ENCODE results near the gene SLC38A10.

Gene SLC38A10

DNA sequence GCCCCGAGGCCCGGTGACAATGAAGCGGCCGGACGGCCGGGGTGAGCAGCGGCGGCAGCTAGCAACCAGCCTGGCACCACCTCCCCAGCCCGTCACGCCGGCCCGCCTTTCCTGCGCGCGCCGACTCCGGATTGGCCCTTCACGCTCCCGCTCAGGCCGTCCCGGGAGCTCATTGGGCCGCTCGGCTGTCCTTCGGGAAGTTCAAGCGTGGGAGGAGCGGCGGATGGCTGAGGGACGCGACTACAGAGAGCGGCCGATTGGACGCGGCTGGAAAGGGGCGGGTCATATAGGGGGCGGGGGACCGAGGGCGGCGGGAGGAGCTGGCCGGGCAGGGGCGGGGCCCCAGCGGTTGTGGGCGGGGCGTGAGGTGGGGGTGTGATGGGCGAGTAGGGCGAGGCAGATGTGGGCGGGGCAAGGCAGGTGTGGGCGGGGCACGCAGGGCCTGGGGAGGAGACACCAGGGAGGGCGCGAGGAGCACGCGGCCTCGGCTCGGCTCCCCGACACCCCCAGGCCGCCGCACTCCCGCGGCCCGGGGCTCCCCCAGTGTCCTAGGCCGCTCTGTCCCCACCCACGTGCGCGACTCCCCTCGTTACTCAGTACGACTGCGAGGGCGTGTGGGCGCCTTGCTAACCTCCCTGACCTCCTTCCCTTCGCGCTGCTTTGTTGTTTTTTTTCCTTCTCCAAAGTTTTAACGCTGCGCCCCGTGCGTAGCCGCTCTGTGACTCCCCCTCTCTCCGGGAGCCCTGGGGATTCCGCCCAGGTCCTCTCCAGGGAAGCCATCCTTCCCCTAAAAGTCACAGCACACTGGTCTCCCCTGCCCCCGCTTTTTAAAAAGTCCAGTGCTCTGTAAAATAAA lies 72.0 kb downstream of the SLC38A10 start, which contains the start of gene CEP131:
Gene CEP131 (minus strand): TSS at position 60 of the 856 bp plus-strand sequence. CDS start 2,909 bp downstream, outside the sequence.
- no peak for FAIRE-seq

DNA sequence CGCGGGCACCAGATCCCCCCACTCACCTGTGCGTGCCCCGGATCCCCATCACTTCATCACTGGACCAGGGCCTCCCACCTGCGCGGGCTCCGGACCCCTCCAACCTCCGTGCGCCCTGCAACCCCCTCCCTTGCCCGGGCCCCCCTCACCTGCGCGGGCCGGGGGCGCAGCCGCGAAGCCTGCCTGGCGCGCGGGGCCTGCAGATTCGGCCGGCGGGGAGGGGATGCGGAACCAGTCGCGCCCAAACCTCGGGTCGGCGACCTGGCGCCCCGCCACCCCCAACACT lies 72.5 kb downstream of the SLC38A10 start:
- FAIRE-seq: no peak

DNA sequence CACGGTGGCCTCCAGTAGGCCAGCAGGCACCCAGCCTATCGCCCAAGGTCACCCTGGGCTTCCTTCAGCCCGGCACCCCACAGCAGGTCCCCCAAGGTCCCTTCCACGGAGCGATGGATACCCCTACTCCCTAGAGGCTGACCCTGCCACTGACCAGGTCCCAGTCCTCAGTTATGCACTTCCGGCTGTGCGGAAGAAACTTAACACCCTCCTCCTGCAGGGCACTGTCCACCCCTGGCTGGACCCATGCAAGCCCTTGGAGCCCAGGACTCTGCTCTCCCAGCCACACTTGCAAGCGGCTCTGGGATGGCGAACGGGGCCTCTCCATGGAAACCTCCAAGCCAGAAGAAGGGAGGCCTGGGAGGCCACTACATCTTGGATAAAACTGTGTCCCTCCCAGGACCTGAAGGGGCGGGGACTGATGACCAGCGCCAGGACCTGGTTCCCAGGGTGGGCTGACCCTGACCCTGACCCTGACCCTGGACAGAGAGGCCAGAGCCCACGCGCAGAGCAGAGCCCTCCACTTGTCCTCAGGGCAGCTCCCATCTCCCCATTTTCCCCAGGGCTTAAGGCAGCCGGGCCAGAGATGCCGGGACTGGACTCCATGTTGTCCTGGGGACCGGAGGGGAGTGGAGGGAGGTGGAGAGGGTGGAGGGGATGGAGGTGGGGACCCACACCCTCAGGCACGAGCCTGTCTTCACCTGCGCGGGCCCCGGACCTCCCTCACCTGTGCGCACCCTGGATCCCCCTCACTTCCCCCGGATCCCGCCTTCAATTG lies 73.1 kb downstream of the SLC38A10 start:
- FAIRE-seq: no peak

DNA sequence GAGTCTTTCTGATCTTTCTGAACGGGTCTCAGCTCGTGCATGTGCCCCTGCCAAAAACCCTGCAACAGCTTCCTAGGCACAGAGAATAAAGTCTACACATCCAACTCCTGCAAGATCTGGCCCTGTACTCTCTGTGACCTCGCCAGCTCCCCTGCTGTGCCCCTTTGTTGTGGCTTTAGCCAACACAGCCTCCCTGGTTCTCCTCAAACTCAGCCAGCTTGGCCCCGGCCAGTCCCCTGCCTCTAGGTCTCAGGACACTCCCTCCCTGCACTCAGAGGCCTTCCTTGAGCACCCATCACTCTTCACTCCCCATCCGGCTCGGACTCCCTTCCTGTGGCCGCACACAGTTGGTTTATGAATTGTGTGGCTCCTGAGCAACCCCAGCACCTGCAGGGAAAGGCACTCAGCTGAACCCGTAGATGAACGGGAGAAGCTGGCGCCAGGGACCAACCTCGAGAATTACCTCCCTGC lies 73.7 kb downstream of the SLC38A10 start:
- no peak for FAIRE-seq

DNA sequence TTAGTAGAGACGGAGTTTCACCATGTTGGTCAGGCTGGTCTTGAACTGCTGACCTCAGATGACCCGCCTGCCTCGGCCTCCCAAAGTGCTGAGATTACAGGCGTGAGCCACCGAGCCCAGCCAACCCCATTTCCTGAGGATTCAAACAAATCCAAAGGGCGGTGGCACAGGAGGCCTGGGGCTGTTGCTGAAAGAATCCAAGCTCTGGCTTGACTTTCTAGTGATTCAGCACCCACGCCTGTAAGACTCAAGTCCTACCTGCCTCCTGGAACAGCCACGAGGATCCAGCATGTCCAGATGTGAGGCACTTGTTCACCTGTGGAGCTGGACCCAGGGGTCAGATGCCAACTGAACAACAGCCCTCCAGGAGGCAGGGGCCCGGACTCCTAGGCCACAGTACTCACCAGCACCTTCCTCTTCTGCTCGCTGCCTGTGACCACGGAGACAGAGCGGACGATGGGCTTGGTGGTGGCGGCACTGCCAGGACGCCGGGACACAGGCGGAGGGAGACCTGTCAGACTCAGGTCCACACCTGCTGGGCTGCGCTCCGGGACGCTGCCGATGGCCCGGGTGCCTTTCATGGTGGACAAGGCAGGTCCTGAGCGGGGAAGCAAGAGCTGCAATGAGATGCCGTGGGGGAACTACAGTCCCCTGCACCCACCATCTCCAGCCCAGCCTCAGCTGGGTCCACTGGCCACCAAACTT lies 75.5 kb downstream of the SLC38A10 start:
- FAIRE-seq: no peak

DNA sequence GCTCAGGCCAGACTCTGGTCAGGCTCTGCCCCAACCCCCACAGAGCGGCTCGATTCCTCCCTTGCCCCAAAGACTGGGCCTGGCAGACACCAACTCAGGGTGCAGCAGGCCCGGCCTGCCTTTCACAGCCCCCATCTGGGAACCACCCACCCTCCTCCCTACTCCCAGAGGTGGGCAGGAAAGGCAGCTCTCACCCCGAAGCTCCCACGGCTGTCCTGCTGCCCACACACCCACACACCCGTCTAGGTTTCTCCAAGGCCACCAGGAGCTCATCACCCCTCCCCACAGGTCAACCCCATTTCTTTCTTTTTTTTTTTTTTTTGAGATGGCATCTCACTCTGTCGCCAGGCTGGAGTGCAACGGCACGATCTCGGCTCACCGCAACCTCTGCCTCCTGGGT lies 76.1 kb downstream of the SLC38A10 start:
- no peak for FAIRE-seq

DNA sequence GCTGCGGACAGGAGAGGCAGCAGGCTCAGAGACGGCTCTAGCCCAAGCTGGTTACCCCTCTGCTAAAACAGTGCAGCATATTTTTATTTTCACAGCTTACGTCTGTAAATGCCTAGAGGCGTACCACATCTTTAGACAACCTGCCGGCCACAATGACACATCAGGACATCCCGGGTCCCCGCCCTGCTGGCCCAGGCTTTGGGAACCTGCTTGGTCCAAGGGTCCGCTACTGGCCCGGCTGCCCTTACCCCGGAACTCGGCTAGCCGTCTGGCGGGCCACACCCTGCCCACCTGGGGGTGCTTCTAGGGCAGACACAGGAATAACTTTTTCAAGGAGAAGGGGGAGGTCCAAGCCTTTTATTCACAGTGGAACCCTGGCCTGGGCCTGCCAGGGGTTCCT lies 76.6 kb downstream of the SLC38A10 start:
- no peak for FAIRE-seq

DNA sequence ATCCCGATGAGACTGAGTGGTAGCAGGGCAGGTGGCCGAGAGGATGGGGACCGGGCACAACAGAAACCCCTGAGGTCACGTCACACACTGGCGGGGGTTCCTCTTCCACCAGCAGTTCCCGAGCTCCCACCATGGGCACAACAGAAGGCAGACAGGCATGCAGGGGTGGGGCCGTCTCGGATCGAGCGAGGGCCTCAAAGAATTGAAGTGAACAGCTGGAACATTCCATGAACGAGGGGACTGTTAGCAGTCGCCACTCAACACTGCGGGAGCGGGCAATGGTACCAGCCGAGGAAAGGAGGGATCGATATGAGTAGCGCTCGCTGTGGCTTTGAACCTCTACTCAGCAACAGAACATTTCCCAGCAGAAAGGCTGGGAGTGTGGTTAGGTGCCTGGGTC lies 77.6 kb downstream of the SLC38A10 start:
- no peak for FAIRE-seq

DNA sequence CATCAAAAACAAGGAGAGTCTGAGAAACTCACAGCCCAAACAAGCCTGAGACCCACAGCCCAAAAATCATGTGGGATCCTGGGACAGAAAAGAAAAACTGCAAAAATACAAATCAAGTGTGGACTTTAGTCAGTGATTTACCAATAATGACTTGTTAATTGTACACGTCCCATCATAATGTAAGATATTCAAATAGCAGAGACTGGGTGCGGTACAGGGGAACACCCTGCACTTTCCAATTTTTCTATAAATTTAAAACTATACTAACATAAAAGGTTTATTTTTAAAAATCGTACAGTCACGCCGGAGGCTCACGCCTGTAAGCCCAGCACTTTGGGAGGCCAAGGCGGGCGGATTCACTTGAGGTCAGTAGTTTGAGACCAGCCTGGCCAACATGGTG lies 81.1 kb downstream of the SLC38A10 start:
- FAIRE-seq: no peak

DNA sequence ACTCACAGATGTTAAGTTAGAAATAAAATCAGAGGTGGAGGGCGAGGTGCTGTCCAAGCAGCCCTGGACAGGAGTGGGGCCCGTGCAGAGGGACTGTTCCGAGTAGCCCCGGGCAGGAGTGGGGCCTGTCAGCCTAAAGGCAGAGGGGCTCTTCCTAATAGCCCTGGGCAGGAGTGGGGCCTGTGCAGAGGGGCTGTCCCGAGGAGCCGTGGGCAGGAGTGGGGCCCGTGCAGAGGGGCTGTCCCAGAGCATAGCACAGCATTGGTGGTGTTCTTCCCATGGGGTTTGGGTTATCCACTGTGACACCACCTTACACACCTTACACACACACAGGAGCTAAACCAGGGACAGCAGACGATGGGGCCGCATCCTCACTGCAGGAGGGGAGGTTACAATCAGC lies 82.7 kb downstream of the SLC38A10 start:
- FAIRE-seq: no peak

DNA sequence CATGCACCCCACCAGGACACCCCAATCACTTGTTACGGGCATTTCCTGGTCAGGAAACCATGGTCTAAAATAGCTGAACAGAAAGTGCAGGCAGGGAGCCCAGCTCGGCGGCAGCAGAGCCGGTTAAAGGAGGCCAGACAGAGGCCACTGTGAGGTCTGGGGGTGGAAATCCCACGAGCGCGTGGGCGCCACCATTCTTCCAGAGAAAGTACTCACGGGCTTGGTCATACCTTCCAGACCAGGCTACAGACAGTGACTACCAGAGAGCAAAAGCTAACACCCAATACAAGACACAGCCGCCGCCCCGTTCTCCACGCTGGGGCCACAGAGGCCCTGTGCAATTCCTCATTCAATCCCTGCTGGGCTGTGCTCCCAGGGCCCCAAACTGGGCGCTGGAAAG lies 84.2 kb downstream of the SLC38A10 start:
- FAIRE-seq: no peak

DNA sequence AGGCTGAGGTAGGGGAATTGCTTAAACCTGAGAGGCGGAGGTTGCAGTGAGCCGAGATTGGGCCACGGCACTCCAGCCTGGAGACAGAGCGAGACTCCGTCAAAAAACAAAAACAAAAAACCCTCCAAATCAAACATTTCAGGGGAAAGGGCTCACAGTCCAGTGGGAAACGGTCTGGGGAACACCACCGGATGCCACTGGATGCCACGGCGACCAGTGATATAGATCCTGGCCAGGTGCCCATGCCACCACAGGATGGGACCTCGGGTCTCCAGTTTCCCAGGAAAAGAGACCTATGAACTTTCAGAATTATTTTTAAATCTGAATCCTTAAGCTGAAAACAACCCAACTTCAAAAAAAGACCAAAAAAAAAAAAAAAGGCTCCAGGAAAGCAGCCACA lies 84.6 kb downstream of the SLC38A10 start:
- FAIRE-seq: no peak

DNA sequence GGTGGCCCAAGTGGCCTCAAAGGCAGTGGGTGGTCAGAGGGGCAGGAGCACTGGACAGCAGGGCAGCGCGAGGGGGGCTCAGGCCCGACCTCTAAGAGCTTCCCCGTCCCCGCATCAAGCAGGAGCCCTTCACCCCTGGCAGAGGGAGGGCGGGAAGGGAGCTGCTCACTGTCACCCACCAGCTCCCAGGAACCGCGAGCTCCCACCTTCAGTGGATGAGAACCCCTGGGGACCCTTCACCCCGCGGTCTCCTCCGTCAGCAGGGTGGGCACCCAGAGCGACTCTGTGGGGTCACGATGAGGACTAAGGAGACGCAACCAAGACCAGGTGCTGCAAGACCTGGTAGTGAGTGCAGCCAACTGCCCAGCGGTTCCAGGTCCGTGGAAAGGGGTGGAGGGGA lies 86.0 kb downstream of the SLC38A10 start:
- no peak for FAIRE-seq

DNA sequence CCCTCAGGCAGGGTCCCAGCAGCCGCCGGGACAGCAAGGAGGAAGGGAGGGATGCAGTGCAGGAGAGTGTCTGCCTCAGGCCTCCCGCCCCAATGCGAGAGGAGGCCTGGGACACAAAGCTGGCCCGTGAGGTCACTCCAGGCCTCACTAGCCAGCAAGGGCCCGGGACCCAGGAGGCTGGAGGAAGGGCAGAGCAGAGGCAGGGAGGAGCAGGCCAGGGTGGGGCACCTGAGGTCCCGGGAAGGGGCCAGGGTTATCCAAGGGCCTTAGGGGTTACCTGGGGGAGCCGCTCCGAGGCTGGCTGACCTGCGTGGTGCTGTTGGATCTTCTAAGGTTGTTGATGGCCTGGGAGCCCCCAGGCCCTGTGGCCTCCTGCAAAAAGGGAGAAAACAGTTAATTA lies 86.5 kb downstream of the SLC38A10 start:
- FAIRE-seq: no peak

DNA sequence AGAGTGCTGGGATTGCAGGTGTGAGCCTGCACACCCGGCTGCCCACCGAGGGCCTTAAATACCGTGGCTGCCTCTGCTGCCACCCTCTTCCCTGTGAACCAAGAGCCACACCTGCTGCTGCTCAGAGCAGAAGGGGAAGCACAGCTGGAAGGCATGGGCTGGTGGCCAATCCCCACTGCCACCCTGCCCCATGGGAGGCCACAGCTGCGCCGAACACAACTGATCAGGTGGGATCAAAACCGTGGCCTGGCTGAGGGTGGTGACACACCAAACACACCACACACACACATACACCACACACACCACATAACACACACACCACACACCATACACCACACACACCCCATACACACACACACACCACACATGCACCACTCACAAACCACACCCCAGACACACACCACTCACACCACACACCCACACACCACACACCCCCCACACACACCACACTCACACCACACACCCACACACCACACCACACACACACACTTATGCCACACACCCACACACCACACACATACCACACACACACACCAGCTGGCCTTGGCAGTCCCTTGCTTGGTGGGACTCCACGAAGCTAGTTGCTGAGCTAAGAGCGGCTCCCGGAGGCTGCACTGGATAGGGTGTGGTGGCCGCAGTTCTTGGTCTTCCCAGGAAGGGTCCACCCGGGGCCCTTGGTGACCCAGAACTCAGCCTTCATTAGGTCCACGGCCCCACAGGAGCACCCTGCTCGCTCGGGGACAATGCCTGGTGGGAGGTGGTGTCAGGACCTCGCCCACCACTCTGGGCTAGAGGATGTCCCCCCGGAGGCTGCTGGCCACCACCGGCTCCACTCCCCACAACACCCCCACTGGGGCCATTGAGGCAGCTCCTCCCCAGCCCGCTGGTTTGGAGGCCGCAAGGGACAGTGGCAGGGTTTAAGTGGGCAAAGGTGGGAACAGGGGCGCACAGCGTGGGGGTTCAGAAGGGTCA lies 87.2 kb downstream of the SLC38A10 start:
- FAIRE-seq: no peak

DNA sequence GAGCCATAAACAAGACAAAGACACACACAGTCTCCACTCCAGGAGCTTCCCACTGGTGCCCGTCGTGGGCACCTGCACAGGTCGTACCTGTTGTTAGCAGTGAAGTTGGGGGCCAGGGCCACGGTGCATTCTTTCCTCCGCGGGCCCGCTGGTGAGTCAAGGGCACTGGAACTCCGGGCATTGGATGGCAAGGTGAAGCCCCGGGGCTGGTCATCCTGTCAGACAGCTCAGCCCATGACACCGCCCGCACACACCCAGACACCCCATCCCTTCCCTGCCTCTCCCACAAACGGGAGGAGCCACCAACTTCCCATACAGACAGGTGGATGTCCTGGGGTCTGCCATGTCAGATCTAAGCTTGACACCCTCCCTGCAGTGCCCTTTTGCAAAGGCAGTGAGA lies 88.5 kb downstream of the SLC38A10 start:
- no peak for FAIRE-seq

DNA sequence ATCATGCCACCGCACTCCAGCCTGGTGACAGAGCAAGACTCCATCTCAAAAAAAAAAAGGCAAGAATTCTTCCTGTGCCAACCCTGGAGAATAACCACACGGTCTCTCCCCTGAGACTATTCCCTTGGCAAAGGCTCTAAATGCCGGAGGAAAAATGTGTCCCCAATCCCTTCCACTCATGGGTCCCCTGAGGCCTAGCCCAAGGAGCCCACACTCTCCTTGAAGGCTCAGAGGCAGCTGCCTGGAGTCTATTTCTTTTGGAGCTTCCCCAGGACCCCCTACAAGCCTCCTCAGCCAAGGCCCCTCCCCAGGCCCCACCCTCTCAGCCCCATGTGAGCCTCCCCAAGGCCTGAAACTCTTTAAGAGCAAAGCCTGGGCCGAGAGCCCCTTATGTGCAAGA lies 88.9 kb downstream of the SLC38A10 start:
- FAIRE-seq: no peak

DNA sequence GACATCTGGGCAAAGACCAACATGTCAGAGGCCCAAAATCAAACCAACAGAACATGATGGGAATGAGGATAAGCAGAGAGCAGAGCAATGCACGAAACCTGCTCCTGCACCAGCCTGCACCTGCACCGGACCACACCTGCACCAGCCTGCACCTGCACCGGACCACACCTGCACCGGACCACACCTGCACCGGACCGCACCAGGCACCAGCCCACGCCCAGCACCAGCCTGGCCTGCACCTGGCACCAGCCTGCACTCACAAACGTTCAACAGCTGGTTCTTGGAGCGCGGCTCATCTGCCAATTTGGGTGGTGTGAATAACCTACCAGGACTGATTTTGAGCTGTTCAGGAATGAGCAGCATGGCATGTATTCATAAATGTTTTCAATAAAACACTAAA lies 90.5 kb downstream of the SLC38A10 start:
- no peak for FAIRE-seq

DNA sequence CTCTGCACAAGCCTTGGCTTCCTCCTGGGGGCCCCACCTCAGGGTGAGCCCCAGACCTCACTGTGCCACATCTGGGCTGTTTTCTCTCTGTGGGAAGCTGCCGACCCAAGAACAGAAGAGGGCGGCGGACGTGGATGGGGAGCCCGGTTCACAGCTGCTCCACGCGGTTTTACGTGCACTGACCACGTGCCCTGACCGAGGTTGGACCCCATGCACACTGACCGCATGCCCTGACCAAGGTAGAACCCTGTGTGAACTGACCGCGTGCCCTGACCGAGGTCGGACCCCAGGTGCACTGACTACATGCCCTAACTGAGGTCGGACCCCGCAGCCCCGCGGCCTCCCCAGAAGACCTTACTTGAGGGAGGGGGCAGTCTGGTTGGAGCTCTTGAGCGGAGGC lies 92.0 kb downstream of the SLC38A10 start:
- no peak for FAIRE-seq

DNA sequence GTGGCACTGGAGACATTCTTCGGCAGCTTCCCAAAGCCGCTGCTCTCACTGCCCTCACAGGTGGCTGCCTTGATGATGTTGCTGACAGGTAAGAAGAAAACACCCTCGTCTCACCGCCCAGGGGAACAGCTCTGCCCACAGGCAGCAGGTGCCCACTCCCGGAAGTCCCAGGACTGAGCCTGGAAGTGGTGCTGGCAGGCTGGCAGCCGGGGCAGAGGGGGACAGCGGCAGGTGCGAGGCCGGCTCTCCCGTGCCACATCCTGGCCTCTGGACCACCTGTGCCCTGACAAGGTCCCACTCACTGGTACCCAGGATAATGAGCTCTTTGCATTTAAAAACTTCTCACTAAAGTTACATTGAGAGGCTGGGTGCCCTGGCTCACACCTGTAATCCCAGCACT lies 92.8 kb downstream of the SLC38A10 start:
- FAIRE-seq: no peak

DNA sequence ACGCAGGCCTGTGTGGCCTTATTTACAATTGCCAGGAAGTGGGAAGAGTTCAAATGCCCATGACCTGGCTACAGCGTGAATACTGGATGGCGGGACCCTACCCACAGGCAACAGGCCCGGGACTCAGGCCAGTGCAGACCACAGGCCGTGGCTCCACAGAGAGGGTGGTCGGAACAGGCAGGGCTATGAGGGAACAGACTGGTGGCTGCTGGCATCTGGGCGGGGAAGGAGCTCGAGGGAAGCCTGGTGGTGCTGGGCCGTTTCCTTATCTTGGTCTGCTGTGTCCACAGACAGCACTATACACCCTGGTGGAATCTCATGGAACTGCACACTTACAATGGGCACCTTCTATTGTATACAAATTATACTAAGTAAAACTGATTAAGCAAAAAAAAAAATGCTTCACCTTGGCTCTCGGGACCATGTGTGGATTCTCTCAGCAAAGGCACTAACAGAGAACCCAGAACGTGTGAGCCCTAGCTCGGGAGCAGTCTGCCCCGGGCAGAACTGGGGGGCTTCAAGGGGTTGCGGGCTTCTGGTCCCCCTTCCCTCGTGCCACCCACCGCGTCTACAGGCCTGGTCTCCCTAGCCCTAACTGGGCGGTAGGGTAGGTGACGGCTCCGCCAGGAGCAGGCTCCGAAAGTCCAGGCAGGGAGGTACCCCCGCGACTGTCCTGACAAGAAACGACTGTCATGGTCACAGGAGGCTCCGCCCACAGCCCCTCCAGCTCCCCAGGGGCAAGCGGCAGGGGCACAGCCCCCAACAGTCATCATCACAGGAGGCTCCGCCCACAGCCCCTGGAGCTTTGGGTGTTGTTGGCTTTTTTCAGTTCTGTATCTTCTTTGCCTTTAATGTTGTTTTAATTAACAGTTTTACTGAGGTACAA lies 94.2 kb downstream of the SLC38A10 start:
- peak; percentile 26 for FAIRE-seq
